ENCODE data around the gene CEP162. TPM values are rescaled to one million over a fixed set of nuclear protein-coding genes. Genes with fewer than 3 reads are reported as not detected.
"Not testable (repeated sequence)": the region's sequence is repeated elsewhere in the genome, so short reads cannot be mapped to it uniquely, and the experiment has no call there.

Gene CEP162
- total RNA-seq, 6 experiments from 2014 or later: 1.7 to 3.8 (median 2.5) TPM

DNA sequence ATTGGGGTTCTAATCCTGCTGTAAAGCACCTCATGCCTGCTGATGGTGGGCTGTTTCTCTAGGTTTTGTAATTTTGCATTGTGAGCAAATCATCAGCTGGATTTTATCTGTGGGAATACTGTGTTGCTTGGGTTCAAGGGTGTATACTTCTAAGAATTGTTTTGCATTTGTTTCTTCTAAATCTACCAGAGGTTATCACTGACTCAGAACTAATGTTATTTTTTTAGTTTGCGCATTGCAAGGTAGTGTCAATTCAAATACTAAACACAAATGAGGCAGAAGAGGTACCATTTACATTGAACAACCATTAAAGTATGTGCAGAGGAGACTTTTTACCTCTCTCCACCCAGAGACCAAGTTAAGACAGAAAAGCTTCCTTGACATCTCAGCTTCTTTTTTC, 60.0 kb downstream of the CEP162 start:
- DNase-seq (no peak), ATAC-seq (no peak)
- no peak overlapping the region for H3K4me3 ChIP-seq
- H3K27ac ChIP-seq: no peak overlapping the region
- H3K9me3 ChIP-seq: no peaks in the 10 kb centered on the region
- no peaks in the 10 kb centered on the region for H3K36me3 ChIP-seq
- H3K27me3 ChIP-seq: no peaks in the 10 kb centered on the region
- intact Hi-C loops (cut with DNase I): no loop called here
- TF ChIP-seq, protein P1, sequence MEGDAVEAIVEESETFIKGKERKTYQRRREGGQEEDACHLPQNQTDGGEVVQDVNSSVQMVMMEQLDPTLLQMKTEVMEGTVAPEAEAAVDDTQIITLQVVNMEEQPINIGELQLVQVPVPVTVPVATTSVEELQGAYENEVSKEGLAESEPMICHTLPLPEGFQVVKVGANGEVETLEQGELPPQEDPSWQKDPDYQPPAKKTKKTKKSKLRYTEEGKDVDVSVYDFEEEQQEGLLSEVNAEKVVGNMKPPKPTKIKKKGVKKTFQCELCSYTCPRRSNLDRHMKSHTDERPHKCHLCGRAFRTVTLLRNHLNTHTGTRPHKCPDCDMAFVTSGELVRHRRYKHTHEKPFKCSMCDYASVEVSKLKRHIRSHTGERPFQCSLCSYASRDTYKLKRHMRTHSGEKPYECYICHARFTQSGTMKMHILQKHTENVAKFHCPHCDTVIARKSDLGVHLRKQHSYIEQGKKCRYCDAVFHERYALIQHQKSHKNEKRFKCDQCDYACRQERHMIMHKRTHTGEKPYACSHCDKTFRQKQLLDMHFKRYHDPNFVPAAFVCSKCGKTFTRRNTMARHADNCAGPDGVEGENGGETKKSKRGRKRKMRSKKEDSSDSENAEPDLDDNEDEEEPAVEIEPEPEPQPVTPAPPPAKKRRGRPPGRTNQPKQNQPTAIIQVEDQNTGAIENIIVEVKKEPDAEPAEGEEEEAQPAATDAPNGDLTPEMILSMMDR (IDR thresholded peaks at IDR 0.05): no peak
- no peak for TF ChIP-seq POLR2A (IDR thresholded peaks at IDR 0.05)
- WGBS (ENCODE audit: insufficient coverage, low coverage, low lambda C conversion rate, missing lambda C conversion rate): 100% methylated on average over 1 of the region's 1 CpG
- H3K4me1 ChIP-seq: peaks cover 0 to 16% (median 0%) of the 10 kb centered on the region in 4 donors

GRCh38 chr6:84166395-84166794, 61.0 kb downstream of the CEP162 start:
- H3K27me3 ChIP-seq: no peaks in the 10 kb centered on the region
- no peak for TF ChIP-seq POLR2A (IDR thresholded peaks at IDR 0.05)
- TF ChIP-seq, protein P1 (IDR thresholded peaks at IDR 0.05): no peak
- no peak overlapping the region for H3K4me3 ChIP-seq
- DNase-seq: no peak
- peak in 3 of 4 donors; percentile 58 to 71 (median 64) for ATAC-seq
- peaks cover 0 to 5% (median 0%) of the 10 kb centered on the region in 4 donors for H3K4me1 ChIP-seq
- no peaks in the 10 kb centered on the region for H3K9me3 ChIP-seq
- intact Hi-C loops (cut with DNase I): no loop called here
- no peak overlapping the region for H3K27ac ChIP-seq
- H3K36me3 ChIP-seq: no peaks in the 10 kb centered on the region

GRCh38 chr6:84164328-84164727, 63.1 kb downstream of the CEP162 start:
- 100% methylated on average over 3 of the region's 3 CpGs for WGBS (ENCODE audit: insufficient coverage, low coverage, low lambda C conversion rate, missing lambda C conversion rate)
- H3K36me3 ChIP-seq; ATAC-seq; DNase-seq; H3K9me3 ChIP-seq; intact Hi-C loops (cut with DNase I); H3K27me3 ChIP-seq; H3K4me1 ChIP-seq; H3K4me3 ChIP-seq; H3K27ac ChIP-seq: not testable (repeated sequence)

GRCh38 chr6:84161190-84161589, 66.3 kb downstream of the CEP162 start:
- no peaks in the 10 kb centered on the region for H3K36me3 ChIP-seq
- no peaks in the 10 kb centered on the region for H3K9me3 ChIP-seq
- intact Hi-C loops (cut with DNase I): no loop called here
- no peaks in the 10 kb centered on the region for H3K27me3 ChIP-seq
- DNase-seq (no peak), ATAC-seq (no peak)
- WGBS (ENCODE audit: insufficient coverage, low coverage, low lambda C conversion rate, missing lambda C conversion rate): 71% methylated on average over 2 of the region's 2 CpGs
- H3K4me3 ChIP-seq: no peak overlapping the region
- TF ChIP-seq POLR2A (IDR thresholded peaks at IDR 0.05): no peak
- TF ChIP-seq, protein P1 (IDR thresholded peaks at IDR 0.05): no peak
- no peak overlapping the region for H3K27ac ChIP-seq
- H3K4me1 ChIP-seq: no peaks in the 10 kb centered on the region

DNA sequence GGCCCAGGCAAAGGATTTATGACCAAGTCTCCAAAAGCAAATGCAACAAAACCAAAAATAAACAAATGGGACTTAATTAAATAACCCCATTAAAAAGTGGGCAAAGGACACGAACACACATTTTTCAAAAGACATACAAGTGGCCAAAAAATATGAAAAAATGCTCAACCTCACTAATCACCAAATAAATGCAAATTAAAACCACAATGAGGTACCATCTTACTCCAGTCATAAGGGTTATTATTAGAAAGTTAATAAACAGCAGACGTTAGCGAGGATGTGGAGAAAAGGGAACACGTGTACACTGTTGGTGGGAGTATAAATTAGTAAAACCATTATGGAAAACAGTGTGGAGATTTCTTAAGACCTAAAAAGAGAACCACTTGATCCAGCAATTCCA, 71.1 kb downstream of the CEP162 start:
- Histone ChIP-seq H3K36me3 (no peaks in the 10 kb centered on the region), H3K4me1 (no peaks in the 10 kb centered on the region), H3K27me3 (no peaks in the 10 kb centered on the region), H3K4me3 (no peak overlapping the region), H3K27ac (no peak overlapping the region), H3K9me3 (no peaks in the 10 kb centered on the region)
- intact Hi-C loops (cut with DNase I): no loop called here
- DNase-seq (no peak), ATAC-seq (no peak)
- no peak for TF ChIP-seq POLR2A (IDR thresholded peaks at IDR 0.05)
- TF ChIP-seq, protein P1 (IDR thresholded peaks at IDR 0.05): no peak
- 85% methylated on average over 4 of the region's 4 CpGs for WGBS (ENCODE audit: insufficient coverage, low coverage, low lambda C conversion rate, missing lambda C conversion rate)

All from right lobe of liver (tissue), 6 donors.